ENCODE data around the gene CPT1C.

GRCh38 chr19:49718511-49718910, 27.6 kb downstream of the CPT1C start:
- TF ChIP-seq, protein P1, sequence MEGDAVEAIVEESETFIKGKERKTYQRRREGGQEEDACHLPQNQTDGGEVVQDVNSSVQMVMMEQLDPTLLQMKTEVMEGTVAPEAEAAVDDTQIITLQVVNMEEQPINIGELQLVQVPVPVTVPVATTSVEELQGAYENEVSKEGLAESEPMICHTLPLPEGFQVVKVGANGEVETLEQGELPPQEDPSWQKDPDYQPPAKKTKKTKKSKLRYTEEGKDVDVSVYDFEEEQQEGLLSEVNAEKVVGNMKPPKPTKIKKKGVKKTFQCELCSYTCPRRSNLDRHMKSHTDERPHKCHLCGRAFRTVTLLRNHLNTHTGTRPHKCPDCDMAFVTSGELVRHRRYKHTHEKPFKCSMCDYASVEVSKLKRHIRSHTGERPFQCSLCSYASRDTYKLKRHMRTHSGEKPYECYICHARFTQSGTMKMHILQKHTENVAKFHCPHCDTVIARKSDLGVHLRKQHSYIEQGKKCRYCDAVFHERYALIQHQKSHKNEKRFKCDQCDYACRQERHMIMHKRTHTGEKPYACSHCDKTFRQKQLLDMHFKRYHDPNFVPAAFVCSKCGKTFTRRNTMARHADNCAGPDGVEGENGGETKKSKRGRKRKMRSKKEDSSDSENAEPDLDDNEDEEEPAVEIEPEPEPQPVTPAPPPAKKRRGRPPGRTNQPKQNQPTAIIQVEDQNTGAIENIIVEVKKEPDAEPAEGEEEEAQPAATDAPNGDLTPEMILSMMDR (IDR thresholded peaks at IDR 0.05; ENCODE audit: poor library complexity): no peak
- TF ChIP-seq EZH2 (IDR thresholded peaks at IDR 0.05; ENCODE audit: borderline replicate concordance): no peak
- TF ChIP-seq EZH2phosphoT487 (IDR thresholded peaks at IDR 0.05; ENCODE audit: low read depth, severe bottlenecking, unreplicated experiment): no peak

Measured in hepatocyte (in vitro differentiated cells).